ENCODE results near the gene AVEN.
A peak's percentile ranks its signal among the peaks of the same experiment; 100 is the strongest.

Gene AVEN

DNA sequence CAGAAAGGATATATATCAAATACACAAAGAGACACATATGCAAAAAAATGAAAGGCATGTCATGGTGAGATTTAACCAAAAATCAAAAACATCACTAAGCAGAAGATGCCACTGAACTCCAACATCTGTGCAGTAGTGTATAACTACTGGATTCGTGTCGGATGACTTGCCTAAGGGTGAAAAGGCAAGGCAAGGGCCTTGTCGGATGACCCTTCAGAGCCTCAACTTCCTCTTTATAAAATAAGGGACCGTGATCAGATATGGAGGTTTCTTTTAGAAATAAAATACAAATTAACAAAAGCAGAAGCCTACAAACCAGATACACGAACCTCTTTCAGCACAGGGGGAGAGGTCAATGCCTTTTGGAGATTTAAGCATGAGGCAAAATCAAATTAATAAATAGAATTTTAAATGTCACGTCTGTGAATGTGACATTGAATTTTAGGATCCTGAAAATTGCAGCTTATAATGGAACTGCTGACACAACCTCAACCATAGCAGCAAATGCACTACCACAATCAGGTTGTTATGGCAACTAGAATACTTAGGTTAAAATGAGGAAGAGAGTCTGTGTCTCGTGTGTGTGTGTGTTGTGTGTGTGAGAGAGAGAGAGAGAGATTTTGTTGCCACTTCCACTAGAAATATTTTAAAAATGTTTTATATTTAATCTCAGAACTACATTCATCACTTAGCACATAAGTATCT is 79.0 kb downstream of the AVEN start:
- DNase-seq (ENCODE audit: low read depth), result no peak
- H3K4me3 ChIP-seq (ENCODE audit: low read depth, low read length), result no peak overlapping the region
- no peak for TF ChIP-seq CTCF (IDR thresholded peaks at IDR 0.05; ENCODE audit: insufficient read depth, low read depth, low read length, missing control alignments)

DNA sequence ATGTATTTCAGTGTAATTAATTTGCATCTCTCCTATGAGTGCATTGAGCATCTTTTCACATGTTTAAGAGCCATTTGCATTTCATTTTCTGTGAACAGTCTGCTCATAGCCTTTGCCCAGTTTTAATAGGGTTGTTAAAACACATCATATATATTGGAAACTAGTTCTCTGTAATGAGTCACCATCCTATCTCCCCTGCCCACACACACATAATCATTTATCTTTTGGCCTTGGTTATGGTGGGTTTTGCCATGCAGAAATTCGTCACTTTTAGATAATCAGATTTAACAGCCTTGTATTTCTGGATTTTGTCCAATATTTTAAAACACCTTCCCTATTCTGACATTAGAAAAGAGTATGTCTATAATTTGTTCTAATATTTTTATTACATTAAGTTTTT is 82.6 kb downstream of the AVEN start:
- no peak overlapping the region for H3K4me3 ChIP-seq (ENCODE audit: low read depth, low read length)
- no peak for DNase-seq (ENCODE audit: low read depth)
- no peak for TF ChIP-seq CTCF (IDR thresholded peaks at IDR 0.05; ENCODE audit: insufficient read depth, low read depth, low read length, missing control alignments)

- no peak overlapping the region for H3K4me3 ChIP-seq (ENCODE audit: low read depth, low read length)
- TF ChIP-seq CTCF (IDR thresholded peaks at IDR 0.05; ENCODE audit: insufficient read depth, low read depth, low read length, missing control alignments), result no peak
- DNase-seq (ENCODE audit: low read depth), result no peak
These were observed 83.1 kb downstream of the AVEN start for GRCh38 chr15:33955945-33956344.

- H3K4me3 ChIP-seq (ENCODE audit: low read depth, low read length), result no peak overlapping the region
- TF ChIP-seq CTCF (IDR thresholded peaks at IDR 0.05; ENCODE audit: insufficient read depth, low read depth, low read length, missing control alignments), result no peak
- DNase-seq (ENCODE audit: low read depth), result no peak
These were observed 92.9 kb downstream of the AVEN start for GRCh38 chr15:33946152-33946551.

DNA sequence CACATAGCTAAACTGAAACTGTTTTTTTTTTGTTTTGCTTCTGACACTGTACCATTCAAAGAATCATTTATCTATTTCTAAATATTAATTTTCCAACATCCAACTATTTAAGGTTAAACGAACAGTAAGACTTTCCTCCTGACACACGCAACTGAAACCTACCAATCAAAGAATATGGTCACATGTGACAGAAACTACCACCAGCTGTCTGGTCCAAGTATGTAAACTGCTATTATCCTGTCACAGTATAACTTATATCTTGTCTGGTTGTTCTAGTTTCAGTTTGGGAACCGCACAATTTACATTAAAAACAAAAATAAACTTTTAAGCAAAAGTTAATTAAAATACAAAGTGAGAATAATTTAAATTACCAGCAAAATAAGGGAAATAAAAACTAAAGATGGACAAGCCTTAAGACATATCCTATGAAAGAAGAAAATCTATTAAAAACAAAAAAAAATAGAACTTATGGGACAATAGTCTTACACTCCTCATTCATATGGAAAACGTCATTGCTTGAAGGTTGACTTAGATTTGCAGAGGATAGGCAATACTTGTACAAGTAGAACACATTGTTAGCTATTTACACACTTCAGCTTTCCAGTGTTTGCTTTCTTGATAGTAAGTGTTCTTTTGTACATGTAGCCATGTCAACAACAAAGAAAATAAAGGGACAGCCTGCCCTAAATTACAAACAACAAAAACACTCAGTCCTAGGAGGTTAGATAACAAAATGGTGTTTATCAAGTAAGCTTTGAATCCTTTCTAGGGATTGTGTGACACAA is 97.5 kb downstream of the AVEN start:
- no peak for TF ChIP-seq CTCF (IDR thresholded peaks at IDR 0.05; ENCODE audit: insufficient read depth, low read depth, low read length, missing control alignments)
- H3K4me3 ChIP-seq (ENCODE audit: low read depth, low read length), result no peak overlapping the region
- DNase-seq (ENCODE audit: low read depth), result peak; percentile 23

GRCh38 chr15:33934921-33935320 is 104.1 kb downstream of the AVEN start:
- no peak for TF ChIP-seq CTCF (IDR thresholded peaks at IDR 0.05; ENCODE audit: insufficient read depth, low read depth, low read length, missing control alignments)
- no peak for DNase-seq (ENCODE audit: low read depth)
- H3K4me3 ChIP-seq (ENCODE audit: low read depth, low read length), result no peak overlapping the region

Measured in GM12865 (cell line).